ENCODE measurements around the gene TSR3.

The TSR3 gene

GRCh38 chr16:1350691-1351090 lies 987 bp downstream of the TSR3 start:
- DNase-seq = no peak

DNA sequence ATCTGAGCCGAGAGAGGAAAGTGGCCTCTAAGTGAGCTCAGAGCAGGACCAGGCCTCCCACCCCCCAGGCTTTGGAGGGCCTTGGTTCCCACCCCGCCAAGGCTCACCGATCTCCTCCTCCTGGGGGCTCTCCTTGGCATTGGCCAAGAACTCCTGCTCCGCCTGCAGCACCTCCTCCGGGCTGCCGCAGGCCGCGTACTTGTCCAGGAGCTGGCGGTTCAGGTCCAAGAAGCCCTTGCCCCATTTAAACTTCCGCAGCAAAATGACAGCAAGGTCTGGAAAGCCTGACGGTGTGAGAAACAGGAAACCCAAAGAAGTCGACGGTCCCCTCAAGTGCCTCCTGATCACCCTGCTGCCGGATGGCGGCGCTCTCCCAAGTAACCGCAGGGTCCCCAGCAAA lies 1.7 kb downstream of the TSR3 start:
- no peak for DNase-seq

- no peak for DNase-seq
Observed at GRCh38 chr16:1349351-1349750, 2.3 kb downstream of the TSR3 start.

- DNase-seq = no peak
Observed at GRCh38 chr16:1348926-1349325, 2.8 kb downstream of the TSR3 start.

DNA sequence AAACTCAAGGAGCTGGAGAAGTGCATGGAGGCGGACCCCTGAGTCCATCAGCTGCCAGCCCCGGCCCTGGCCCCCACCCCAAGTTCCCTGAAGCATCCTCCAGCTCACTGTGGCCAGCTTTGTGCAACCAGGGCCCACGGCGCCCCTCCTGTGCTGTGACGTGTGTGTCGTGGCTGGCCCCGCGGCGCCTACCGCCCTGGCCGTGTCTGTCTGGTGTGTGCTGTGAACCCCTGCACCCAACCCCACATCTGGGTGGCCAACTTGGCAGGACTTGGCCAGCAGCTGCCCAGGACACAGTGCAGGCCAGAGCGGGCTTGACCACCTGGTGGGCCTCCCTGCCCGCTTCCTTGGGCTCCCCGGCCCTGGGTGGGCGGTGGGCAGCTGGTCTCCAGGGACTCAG lies 3.2 kb downstream of the TSR3 start:
- DNase-seq = no peak

- DNase-seq = no peak
Observed at GRCh38 chr16:1347962-1348361, 3.7 kb downstream of the TSR3 start.

GRCh38 chr16:1347286-1347855 lies 4.3 kb downstream of the TSR3 start:
- DNase-seq = no peak

GRCh38 chr16:1346422-1347285 lies 5.0 kb downstream of the TSR3 start:
- DNase-seq = no peak

DNA sequence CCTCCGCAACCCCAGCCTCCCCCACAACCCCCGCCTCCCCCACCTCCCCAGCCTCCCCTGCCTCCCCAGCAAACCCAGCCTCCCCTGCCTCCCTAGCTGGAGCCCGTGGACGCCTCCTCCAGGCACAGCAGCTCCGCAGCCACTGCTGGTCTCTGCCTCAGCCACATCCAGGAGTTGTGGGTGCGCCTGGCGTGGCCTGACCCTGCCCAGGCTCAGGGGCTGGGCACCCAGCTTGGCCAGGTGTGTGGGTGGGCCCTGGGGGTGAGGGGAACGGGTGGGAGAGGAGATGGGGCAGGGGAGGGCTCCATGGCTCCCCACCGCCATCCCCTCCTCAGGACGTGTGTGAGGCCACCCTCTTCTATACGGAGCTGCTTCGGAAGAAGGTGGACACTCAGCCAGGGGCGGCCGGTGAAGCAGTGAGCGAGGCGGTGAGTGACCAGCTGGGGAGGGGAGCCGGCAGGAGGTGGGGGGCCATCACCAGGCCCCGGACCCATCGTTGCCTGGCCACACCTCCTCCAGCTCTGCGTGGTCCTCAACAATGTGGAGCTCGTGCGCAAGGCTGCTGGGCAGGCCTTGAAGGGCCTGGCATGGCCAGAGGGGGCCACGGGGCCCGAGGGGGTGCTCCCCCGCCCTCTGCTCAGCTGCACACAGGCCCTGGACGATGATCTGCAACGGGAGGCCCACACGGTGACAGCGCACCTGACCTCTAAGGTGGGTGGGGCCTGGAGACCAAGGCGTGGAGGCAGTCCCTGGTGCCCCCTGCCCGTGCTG lies 5.8 kb downstream of the TSR3 start:
- no peak for DNase-seq

GRCh38 chr16:1345087-1345486 lies 6.6 kb downstream of the TSR3 start:
- no peak for DNase-seq

DNA sequence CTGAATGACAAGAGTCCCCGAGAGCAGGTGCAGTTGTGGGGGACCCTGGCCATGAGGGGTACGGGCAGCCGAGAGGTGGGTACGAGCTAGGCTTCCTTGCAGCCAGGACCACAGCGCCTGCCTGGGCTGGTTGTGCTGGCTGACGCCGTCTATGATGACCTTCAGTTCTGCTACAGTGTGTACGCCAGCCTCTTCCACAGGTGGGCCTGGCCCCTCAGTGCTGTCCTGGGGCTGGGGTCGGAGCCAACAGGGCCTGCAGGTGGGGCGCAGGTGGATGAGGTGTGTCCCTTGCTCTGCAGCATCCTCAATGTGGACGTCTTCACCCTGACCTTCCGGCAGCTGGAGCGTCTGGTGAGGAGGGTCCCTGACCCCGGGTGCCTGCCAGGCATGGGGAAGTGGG lies 7.2 kb downstream of the TSR3 start:
- DNase-seq = no peak

- DNase-seq = no peak
Observed at GRCh38 chr16:1343428-1344242, 8.0 kb downstream of the TSR3 start.

DNA sequence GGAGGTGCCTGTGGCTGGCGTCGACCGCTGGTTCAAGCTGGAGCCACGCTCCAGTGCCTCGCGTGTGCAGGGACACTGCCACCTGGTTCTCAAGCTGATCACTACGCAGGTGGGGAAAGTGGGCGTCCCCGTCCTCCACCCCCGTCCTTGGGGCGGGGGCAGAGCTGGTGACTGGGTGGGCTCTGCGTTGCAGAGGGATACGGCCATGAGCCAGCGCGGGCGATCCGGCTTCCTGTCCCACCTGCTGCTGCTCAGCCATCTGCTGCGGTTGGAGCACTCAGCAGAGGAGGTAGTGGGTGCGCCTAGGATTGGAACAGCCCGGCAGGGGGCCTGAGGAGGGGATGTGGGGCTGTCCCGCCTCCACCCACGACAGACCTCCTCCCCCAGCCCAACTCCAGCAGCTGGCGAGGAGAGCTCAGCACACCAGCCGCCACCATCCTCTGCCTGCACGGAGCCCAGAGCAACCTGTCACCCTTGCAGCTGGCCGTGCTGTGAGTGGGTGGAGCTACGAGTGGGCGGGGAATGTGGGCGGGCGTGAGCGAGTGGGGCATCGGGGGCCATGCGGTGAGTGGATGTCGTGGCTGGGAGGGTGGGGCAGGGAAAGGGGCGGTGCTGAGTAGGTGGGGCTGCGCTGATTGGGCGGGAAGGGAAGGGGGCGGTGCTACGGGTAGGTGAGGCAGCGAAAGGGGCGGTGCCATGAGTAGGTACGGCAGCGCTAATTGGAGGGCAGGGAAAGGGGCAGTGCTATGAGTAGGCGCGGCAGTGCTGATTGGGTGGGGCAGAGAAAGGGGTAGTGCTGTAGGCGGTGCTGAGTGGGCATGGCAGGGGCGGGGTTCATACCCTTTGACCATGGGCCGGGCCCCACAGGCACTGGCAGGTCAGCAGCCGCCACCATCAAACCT lies 8.9 kb downstream of the TSR3 start:
- peak; percentile 96 for DNase-seq

DNA sequence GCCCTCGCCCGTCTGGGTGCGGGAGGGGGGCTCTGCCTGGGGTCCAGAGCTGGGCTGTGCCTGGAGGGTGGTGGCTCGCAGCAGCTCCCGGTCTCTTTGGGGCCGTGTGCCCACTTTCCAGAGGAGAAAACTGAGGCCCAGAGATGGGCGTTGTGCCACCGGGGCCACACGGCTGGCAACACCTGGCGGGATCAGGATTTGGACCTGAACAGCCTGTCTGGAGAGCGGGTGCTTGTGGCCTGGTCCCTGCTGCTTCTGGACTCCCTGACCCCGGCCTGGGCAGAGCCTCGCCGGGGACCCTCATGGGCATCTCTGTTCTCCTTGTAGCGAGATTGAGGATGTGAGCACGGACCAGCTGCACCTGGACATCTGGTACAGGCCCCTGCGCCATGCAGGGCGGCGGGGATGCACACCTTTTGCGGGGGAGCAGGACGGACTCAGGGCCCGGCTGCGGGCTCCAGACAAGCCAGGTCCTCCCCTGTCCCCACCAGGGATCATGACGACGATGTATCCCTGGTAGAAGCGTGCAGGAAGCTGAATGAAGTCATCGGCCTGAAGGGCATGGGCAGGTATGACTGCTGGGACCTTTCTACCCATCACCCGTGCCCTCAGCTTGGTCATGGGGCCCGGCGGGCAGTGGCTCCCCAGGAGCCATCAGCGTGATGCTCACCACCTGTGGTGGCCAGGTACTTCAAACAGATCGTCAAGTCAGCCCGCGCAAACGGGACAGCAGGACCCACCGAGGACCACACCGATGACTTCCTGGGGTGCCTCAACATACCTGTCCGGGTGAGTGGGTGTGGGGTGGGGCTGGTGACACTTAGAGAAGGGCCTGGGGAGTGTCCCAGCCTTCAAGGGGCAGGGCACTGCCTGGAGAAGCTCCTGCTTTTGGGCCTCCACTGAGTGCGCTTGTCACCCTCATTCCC lies 9.9 kb downstream of the TSR3 start:
- DNase-seq = no peak

- no peak for DNase-seq
Observed at GRCh38 chr16:1340730-1341494, 10.8 kb downstream of the TSR3 start.

- DNase-seq = no peak
Observed at GRCh38 chr16:1338855-1339675, 12.6 kb downstream of the TSR3 start.

GRCh38 chr16:1338119-1338730 lies 13.5 kb downstream of the TSR3 start:
- no peak for DNase-seq

DNA sequence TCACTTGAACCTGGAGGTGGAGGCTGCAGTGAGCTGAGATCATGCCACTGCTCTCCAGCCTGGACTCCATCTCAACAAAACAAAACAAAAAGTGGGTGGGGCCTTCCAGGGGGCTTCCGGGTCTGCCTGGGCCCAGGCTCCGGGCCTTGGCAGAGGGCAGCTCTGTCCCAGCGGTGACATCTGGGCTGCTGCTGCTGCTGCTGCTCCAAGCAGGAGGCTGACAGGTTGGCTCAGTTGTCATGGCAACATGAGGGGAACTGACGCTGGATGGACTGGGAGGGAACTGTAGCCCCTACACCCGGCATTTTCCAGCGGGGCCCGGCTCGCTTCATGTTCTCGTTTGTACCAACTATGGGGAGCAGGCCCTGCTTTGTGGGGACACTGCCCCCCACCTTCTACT lies 14.2 kb downstream of the TSR3 start:
- DNase-seq = peak; percentile 37

DNA sequence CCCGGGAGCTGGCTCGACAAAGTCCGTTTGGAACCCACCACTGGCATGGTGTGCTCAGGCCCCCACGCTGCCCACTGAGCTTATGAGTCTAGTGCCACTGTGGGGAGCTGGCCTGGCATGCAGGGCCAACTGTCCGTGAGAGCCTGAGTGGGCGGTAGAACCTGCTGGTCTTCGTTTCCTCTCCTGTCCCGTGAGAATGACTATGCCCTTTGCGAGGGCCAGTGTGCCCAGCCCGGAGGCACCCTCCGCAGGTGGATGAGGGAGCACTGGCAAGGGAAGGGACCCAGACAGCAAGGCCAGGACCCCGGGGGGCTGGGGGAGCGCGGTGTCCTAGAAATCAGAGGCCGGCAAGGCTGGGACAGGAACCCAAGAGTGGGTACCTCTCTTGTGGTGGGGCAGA lies 15.1 kb downstream of the TSR3 start:
- no peak for DNase-seq

Measured in DMS 273 treated with DMSO at 0.1 percent for 48 hours (cell line).